PC-9 (cell line): Measurements from ENCODE around the gene LDHA. TPM values are rescaled to one million over a fixed set of nuclear protein-coding genes. Genes with fewer than 3 reads are reported as not detected.

ENCODE experiments used
- Bru-seq: library from RNA; stranded (reverse); fragments of 400-500 nt; gene quantifications from one replicate; lab custom pipeline; 2021; lab: Mats Ljungman, UMichigan
- BruChase-seq, 2 experiments: library from RNA; stranded (reverse); fragments of 400-500 nt; gene quantifications; one replicate each; lab custom pipeline; 2021; lab: Mats Ljungman, UMichigan
- BruUV-seq: library from RNA; stranded (reverse); fragments of 400-500 nt; replicated peaks from 2 replicates; lab custom pipeline; 2021; lab: Mats Ljungman, UMichigan
- CTCF ChIA-PET: fragments of 300-600 bp; sonication (Branson Sonifier 250); formaldehyde crosslinking; loops from one replicate; lab custom pipeline; 2022; ENCODE audit warnings: antibody characterized with exemption; lab: Charles Lee
- POLR2A ChIA-PET: fragments of 300-600 bp; sonication (Branson Sonifier 250); formaldehyde crosslinking; loops from one replicate; lab custom pipeline; 2022; ENCODE audit warnings: antibody characterized with exemption; ENCODE audit not compliant: unreplicated experiment; lab: Charles Lee
- DNase-seq, 2 experiments: peaks; one replicate each; pipeline versions ENCODE4 v3.0.0 to v3.0.0-alpha.2; 2015 to 2022; ENCODE audit warnings: mixed read lengths in 1 of 2
- H2AFZ ChIP-seq: fragments of 200-600 bp; sonication (generic); 2 replicates; pipeline ENCODE4 v1.8.1; 2017; ENCODE audit warnings: antibody characterized with exemption
- H3F3A ChIP-seq: fragments of 200-600 bp; sonication (generic); 2 replicates; pipeline ENCODE4 v1.8.1; 2017; ENCODE audit warnings: antibody characterized with exemption, mild to moderate bottlenecking, low read depth; ENCODE audit not compliant: insufficient read depth
- H3K27ac ChIP-seq: fragments of 200-600 bp; sonication (generic); 2 replicates; pipeline ENCODE4 v1.6.1; 2016; ENCODE audit warnings: mixed run types
- H3K27me3 ChIP-seq: fragments of 200-600 bp; sonication (generic); 2 replicates; pipeline ENCODE4 v1.6.1; 2016; ENCODE audit warnings: low read depth, mixed run types; ENCODE audit not compliant: insufficient read depth
- H3K36me3 ChIP-seq: fragments of 200-600 bp; sonication (generic); 2 replicates; pipeline ENCODE4 v1.6.1; 2016; ENCODE audit warnings: low read depth, mixed run types
- H3K4me1 ChIP-seq: fragments of 200-600 bp; sonication (generic); replicated peaks from 2 replicates; pipeline ENCODE4 v1.6.1; 2016; ENCODE audit warnings: mixed run types; ENCODE audit not compliant: insufficient read depth
- H3K4me2 ChIP-seq: fragments of 200-600 bp; sonication (generic); 2 replicates; pipeline ENCODE4 v1.6.1; 2017; ENCODE audit warnings: mixed run types
- H3K4me3 ChIP-seq: fragments of 200-600 bp; sonication (generic); 2 replicates; pipeline ENCODE4 v1.6.1; 2016; ENCODE audit warnings: mixed run types
- H3K79me2 ChIP-seq: fragments of 200-600 bp; sonication (generic); 2 replicates; pipeline ENCODE4 v1.6.1; 2017; ENCODE audit warnings: low read depth, mixed run types
- H3K9me2 ChIP-seq: fragments of 200-600 bp; sonication (generic); 2 replicates; pipeline ENCODE4 v1.8.1; 2017; ENCODE audit warnings: mild to moderate bottlenecking; ENCODE audit not compliant: insufficient read depth
- H3K9me3 ChIP-seq: fragments of 200-600 bp; sonication (generic); 2 replicates; pipeline ENCODE4 v1.8.1; 2016; ENCODE audit warnings: low read depth; ENCODE audit not compliant: insufficient read depth
- H4K20me1 ChIP-seq: fragments of 200-600 bp; sonication (generic); 2 replicates; pipeline ENCODE4 v1.8.1; 2017; ENCODE audit not compliant: insufficient read depth
- EZH2 ChIP-seq: fragments of 200-600 bp; sonication (generic); IDR thresholded peaks from 2 replicates; pipeline ENCODE4 v1.8.0; 2017; ENCODE audit warnings: antibody characterized with exemption, low read depth
- intact Hi-C: fragments of 100-400 bp; cut with micrococcal nuclease; formaldehyde crosslinking; loops from one replicate; pipeline ENCODE4 v1.10.0; 2022; ENCODE audit not compliant: unreplicated experiment
- long read RNA-seq: library from polyadenylated mRNA; stranded (forward); transcript quantifications from one replicate; pipeline ENCODE4 v2.0.0, GENCODE V29; 2022
- total RNA-seq: library from RNA; stranded (reverse); gene quantifications from 2 replicates; pipeline ENCODE4 v1.2.3, GENCODE V29; 2021
- TF ChIP-seq, protein P1 (sequence below): fragments of 200-600 bp; sonication (generic); conservative IDR thresholded peaks from 2 replicates; pipeline ENCODE4 v1.6.1; 2017; ENCODE audit warnings: mixed run types, antibody characterized with exemption, mild to moderate bottlenecking, moderate library complexity

The LDHA gene
- total RNA-seq: 716 and 962 TPM in 2 replicates
- percentile 98 among the genes with signal in this experiment for Bru-seq, nascent RNA
- percentile 99 among the genes with signal in this experiment for BruChase-seq, experiment 1, labeled RNA remaining after a 2-hour chase
- BruChase-seq, experiment 2, labeled RNA remaining after a 6-hour chase: percentile 100 among the genes with signal in this experiment
- long read RNA-seq, transcript LDHA-220 (7 exons, 1,288 nt): minor isoform, 15 of 2,432 reads
- long read RNA-seq, transcript LDHA-205 (8 exons, 2,416 nt): major isoform, 2,293 of 2,432 reads
- long read RNA-seq, transcript LDHA-218 (8 exons, 2,305 nt): minor isoform, 38 of 2,432 reads
- long read RNA-seq, transcript LDHA-216 (4 exons, 1,345 nt): minor isoform, 10 of 2,432 reads
- long read RNA-seq, partial matches to known transcripts: 39 of 2,432 reads
- long read RNA-seq, other reads (novel, unspliced or antisense): 26 of 2,432 reads

DNA sequence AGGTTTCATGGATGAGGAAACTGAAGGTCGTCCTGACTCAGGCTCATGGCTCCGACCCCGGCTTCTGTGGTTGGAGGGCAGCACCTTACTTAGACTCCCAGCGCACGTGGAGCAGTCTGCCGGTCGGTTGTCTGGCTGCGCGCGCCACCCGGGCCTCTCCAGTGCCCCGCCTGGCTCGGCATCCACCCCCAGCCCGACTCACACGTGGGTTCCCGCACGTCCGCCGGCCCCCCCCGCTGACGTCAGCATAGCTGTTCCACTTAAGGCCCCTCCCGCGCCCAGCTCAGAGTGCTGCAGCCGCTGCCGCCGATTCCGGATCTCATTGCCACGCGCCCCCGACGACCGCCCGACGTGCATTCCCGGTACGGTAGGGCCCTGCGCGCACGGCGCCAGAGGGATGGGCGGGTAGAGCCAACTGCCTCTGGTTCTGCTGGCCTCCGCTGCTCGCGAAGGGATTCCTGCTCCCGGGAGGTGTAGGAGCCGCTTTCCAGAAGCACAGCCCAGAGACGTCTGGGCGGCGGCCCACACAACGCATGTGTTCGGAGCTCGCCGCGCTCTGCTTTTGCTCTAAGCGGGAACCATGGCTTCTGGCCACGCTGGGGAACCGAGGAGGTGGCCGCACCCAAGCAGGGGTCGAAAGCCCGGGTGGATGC lies at the start of gene LDHA:
Gene LDHA (plus strand): TSS at position 289 of the 653 bp plus-strand sequence. CDS start 2,280 bp downstream, outside the sequence.
- H3K4me1 ChIP-seq: peaks cover 33% of the 10 kb centered on the region
- H3K9me2 ChIP-seq: no peaks in the 10 kb centered on the region
- H3K9me3 ChIP-seq: no peaks in the 10 kb centered on the region
- peaks cover 28% of the 10 kb centered on the region for H3K36me3 ChIP-seq
- DNase-seq: peak; percentile 92 to 98
- peaks cover 67% of the 10 kb centered on the region for H3K79me2 ChIP-seq
- POLR2A ChIA-PET: interaction anchor here (0.5 to 1.3 kb wide), 17 partner anchors 10 to 685 kb away, joined by 3 to 61 read pairs (median 4); partner anchors contain the start of gene TSG101
- no peaks in the 10 kb centered on the region for H3K27me3 ChIP-seq
- peak within 1 kb of the TSS; percentile 79 for H3K4me3 ChIP-seq
- H3K27ac ChIP-seq: peak within 1 kb of the TSS; percentile 84
- intact Hi-C loops: loop anchor here (1.0 to 10.0 kb wide), 3 partner anchors 10 to 130 kb away; partner anchors contain the start of genes GTF2H1, HPS5 and TSG101
- H3F3A ChIP-seq: peaks cover 60% of the 10 kb centered on the region
- peak within 1 kb of the TSS; percentile 85 for H3K4me2 ChIP-seq
- TF ChIP-seq, protein P1, sequence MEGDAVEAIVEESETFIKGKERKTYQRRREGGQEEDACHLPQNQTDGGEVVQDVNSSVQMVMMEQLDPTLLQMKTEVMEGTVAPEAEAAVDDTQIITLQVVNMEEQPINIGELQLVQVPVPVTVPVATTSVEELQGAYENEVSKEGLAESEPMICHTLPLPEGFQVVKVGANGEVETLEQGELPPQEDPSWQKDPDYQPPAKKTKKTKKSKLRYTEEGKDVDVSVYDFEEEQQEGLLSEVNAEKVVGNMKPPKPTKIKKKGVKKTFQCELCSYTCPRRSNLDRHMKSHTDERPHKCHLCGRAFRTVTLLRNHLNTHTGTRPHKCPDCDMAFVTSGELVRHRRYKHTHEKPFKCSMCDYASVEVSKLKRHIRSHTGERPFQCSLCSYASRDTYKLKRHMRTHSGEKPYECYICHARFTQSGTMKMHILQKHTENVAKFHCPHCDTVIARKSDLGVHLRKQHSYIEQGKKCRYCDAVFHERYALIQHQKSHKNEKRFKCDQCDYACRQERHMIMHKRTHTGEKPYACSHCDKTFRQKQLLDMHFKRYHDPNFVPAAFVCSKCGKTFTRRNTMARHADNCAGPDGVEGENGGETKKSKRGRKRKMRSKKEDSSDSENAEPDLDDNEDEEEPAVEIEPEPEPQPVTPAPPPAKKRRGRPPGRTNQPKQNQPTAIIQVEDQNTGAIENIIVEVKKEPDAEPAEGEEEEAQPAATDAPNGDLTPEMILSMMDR: no peak
- no peak for TF ChIP-seq EZH2
- H2AFZ ChIP-seq: peak within 1 kb of the TSS; percentile 81
- CTCF ChIA-PET: interaction anchor here (0.6 to 1.7 kb wide), 3 partner anchors 11 to 547 kb away, joined by 3 to 8 read pairs (median 7); no protein-coding TSS in a partner anchor
- BruUV-seq: TSS peak; percentile 58
- H4K20me1 ChIP-seq: peaks cover 30% of the 10 kb centered on the region

DNA sequence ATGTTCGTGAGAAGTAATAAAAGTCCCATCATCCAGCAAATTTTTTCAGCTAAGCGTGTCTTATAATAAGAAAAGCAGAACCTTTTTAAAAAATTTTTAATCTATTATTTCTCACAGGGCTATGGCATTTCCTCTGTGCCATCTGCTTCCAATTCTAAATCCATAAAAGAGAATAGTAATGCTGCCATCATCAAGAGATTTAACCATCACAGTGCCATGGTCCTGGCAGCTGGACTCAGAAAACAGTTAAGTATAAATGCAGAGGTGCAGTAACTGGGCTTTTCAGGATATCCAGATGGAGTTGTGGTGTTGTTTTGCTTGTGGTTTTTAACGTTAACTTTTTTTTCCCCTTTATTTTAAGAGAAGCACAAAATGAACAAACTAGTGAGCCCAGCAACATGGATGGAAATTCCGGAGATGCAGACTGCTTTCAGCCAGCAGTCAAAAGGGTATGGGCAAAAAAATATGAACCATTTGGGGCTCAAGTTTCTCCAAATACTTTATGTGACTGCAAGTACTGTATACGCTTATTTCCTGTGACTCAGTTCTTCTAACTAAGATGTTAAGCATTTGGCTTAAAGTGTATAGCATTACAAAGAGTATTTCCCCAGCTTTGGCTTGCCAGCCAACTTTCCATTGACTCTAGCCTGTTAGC lies 46.8 kb upstream of the LDHA start:
- Histone ChIP-seq H3K36me3 (peaks cover 52% of the 10 kb centered on the region), H3K9me2 (no peaks in the 10 kb centered on the region), H3K9me3 (no peaks in the 10 kb centered on the region), H3K27ac (no peak overlapping the region), H2AFZ (no peak overlapping the region), H3K4me2 (no peak overlapping the region), H3F3A (peaks cover 18% of the 10 kb centered on the region; the same call in 1 of the 2 replicates), H3K79me2 (no peaks in the 10 kb centered on the region), H3K4me1 (no peaks in the 10 kb centered on the region), H3K27me3 (no peaks in the 10 kb centered on the region), H4K20me1 (no peaks in the 10 kb centered on the region), H3K4me3 (no peak overlapping the region)
- no TSS peak for BruUV-seq
- POLR2A ChIA-PET: no interaction called here
- DNase-seq: no peak
- CTCF ChIA-PET: no interaction called here
- TF ChIP-seq, protein P1: no peak
- TF ChIP-seq EZH2: no peak
- intact Hi-C loops: no loop called here

DNA sequence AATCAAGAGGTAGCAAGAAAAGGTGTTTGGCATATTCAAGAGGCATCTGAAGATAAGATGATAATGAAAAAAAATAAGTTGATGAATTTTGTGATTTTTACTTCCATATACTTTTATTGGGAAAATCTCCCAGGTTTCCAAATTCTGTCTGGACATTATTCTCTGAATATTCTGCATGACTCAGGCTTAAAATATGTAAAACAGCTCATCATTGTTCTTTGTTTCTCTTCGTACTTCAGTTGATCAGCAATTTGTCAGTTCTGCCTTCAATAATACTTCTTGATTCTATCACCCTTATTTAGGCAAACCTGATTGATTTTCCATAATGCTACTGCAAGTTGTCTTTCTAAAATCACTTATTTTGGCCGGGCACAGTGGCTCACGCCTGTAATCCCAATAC lies 41.8 kb upstream of the LDHA start:
- H2AFZ ChIP-seq: no peak overlapping the region
- peaks cover 22% of the 10 kb centered on the region; the same call in 1 of the 2 replicates for H3F3A ChIP-seq
- H3K4me3 ChIP-seq: no peak overlapping the region
- TF ChIP-seq EZH2: no peak
- TF ChIP-seq, protein P1: no peak
- H3K79me2 ChIP-seq: no peaks in the 10 kb centered on the region
- no peaks in the 10 kb centered on the region for H3K27me3 ChIP-seq
- no peak for DNase-seq
- H3K4me2 ChIP-seq: no peak overlapping the region
- no peaks in the 10 kb centered on the region for H3K9me2 ChIP-seq
- no peaks in the 10 kb centered on the region for H3K4me1 ChIP-seq
- ChIA-PET POLR2A (no interaction called here), CTCF (no interaction called here)
- no peaks in the 10 kb centered on the region for H4K20me1 ChIP-seq
- intact Hi-C loops: no loop called here
- H3K27ac ChIP-seq: no peak overlapping the region
- no peaks in the 10 kb centered on the region for H3K9me3 ChIP-seq
- H3K36me3 ChIP-seq: peaks cover 40% of the 10 kb centered on the region
- BruUV-seq: no TSS peak
